H1 (cell line): ENCODE results near the gene ZMIZ1. TPM values are rescaled to one million over a fixed set of nuclear protein-coding genes. Genes with fewer than 3 reads are reported as not detected.
A peak's percentile ranks its signal among the peaks of the same experiment; 100 is the strongest.

Experiments
- CTCF ChIA-PET: fragments of 300-600 bp; sonication (Branson Sonifier 250); formaldehyde crosslinking; loops from one replicate; lab custom pipeline; 2021; ENCODE audit not compliant: partially characterized antibody; lab: Charles Lee
- POLR2A ChIA-PET: fragments of 300-600 bp; sonication (Branson Sonifier 250); formaldehyde crosslinking; loops from one replicate; lab custom pipeline; 2021; ENCODE audit warnings: inconsistent platforms; ENCODE audit not compliant: partially characterized antibody; lab: Charles Lee
- DNase-seq, 2 experiments: peaks; one replicate each; pipeline versions ENCODE4 v3.0.0 to v3.0.0-alpha.2; 2010 to 2022; ENCODE audit warnings: low spot score in 2 of 2, low read depth in 1 of 2, mixed read lengths in 1 of 2
- FAIRE-seq: peaks from 2 replicates; lab custom pipeline; 2011; peaks lifted over from hg19 to GRCh38; lab: Jason Lieb, UNC
- H2AFZ ChIP-seq: 2 replicates; pipeline ENCODE4 v1.8.1; 2012; ENCODE audit warnings: low read length, inconsistent platforms
- H2AK5ac ChIP-seq: 2 replicates; pipeline ENCODE4 v1.6.1; 2013; ENCODE audit warnings: low read depth, low read length
- H2BK120ac ChIP-seq: replicated peaks from 2 replicates; pipeline ENCODE3; 2013; ENCODE audit warnings: low read depth, low read length, inconsistent platforms
- H2BK12ac ChIP-seq: 2 replicates; pipeline ENCODE4 v1.6.1; 2013; ENCODE audit warnings: low read depth, low read length
- H2BK15ac ChIP-seq: 2 replicates; pipeline ENCODE4 v1.6.1; 2013; ENCODE audit warnings: low read length
- H2BK20ac ChIP-seq: 2 replicates; pipeline ENCODE4 v1.6.1; 2013; ENCODE audit warnings: low read length
- H2BK5ac ChIP-seq: 2 replicates; pipeline ENCODE4 v1.6.1; 2013; ENCODE audit warnings: low read depth, low read length
- H3K14ac ChIP-seq: 2 replicates; pipeline ENCODE4 v1.6.1; 2013; ENCODE audit warnings: inconsistent platforms; ENCODE audit not compliant: insufficient read length
- H3K18ac ChIP-seq: 2 replicates; pipeline ENCODE4 v1.6.1; 2013; ENCODE audit warnings: low read length; ENCODE audit errors: extremely low read depth
- H3K23ac ChIP-seq: 2 replicates; pipeline ENCODE4 v1.6.1; 2013; ENCODE audit warnings: inconsistent platforms; ENCODE audit not compliant: insufficient read length
- H3K23me2 ChIP-seq: 2 replicates; pipeline ENCODE4 v1.6.1; 2013; ENCODE audit warnings: low read depth, low read length
- H3K27ac ChIP-seq: 2 replicates; pipeline ENCODE4 v1.6.1; 2011; ENCODE audit warnings: low read depth, low read length, inconsistent platforms
- H3K27me3 ChIP-seq, 4 experiments: replicated peaks in 1 of 4; 1 replicate in 1 of 4; 2 replicates in 3 of 4; pipeline versions ENCODE4 v1.6.1 to v1.8.1; 2011 to 2013; ENCODE audit warnings: low read length in 3 of 4, mild to moderate bottlenecking in 3 of 4, inconsistent platforms in 2 of 4, mixed read lengths in 2 of 4, moderate library complexity in 1 of 4; ENCODE audit not compliant: control insufficient read depth in 3 of 4, insufficient read depth in 3 of 4; ENCODE audit errors: extremely low read depth in 1 of 4
- H3K36me3 ChIP-seq, 4 experiments: 2 replicates each; pipeline versions ENCODE4 v1.6.1 to v1.8.1; 2011 to 2013; ENCODE audit warnings: mild to moderate bottlenecking in 4 of 4, low read length in 3 of 4, moderate library complexity in 2 of 4, control low read depth in 1 of 4, inconsistent platforms in 1 of 4; ENCODE audit not compliant: insufficient read depth in 4 of 4, control insufficient read depth in 2 of 4
- H3K4ac ChIP-seq: replicated peaks from 2 replicates; pipeline ENCODE3; 2013; ENCODE audit warnings: low read length, low read depth, mixed read lengths, inconsistent platforms; ENCODE audit not compliant: insufficient read length
- H3K4me1 ChIP-seq, 4 experiments: replicated peaks in 1 of 4; 1 replicate in 1 of 4; 2 replicates in 3 of 4; pipeline versions ENCODE4 v1.6.1 to v1.8.1; 2011 to 2013; ENCODE audit warnings: low read length in 3 of 4, inconsistent platforms in 2 of 4, mixed read lengths in 1 of 4; ENCODE audit not compliant: insufficient read depth in 4 of 4, control insufficient read depth in 3 of 4
- H3K4me2 ChIP-seq, 2 experiments: 2 replicates each; pipeline versions ENCODE4 v1.6.1 to v1.8.1; 2011 to 2013; ENCODE audit warnings: low read depth in 2 of 2, low read length in 2 of 2, control low read depth in 1 of 2, inconsistent platforms in 1 of 2, mild to moderate bottlenecking in 1 of 2; ENCODE audit not compliant: insufficient read depth in 1 of 2
- H3K4me3 ChIP-seq, 4 experiments: fragments of 200-600, 300-600 bp in 1 of 4; sonication (generic), shearing (Covaris generic), sonication (Bioruptor Twin) in 1 of 4; 2 replicates each; pipeline versions ENCODE4 v1.5.1 to v1.8.1; 2011 to 2016; ENCODE audit warnings: low read length in 4 of 4, low read depth in 3 of 4, control low read depth in 2 of 4, inconsistent platforms in 2 of 4, mild to moderate bottlenecking in 2 of 4, mixed read lengths in 1 of 4, moderate library complexity in 1 of 4; ENCODE audit not compliant: insufficient read depth in 2 of 4; ENCODE audit errors: extremely low read depth in 1 of 4
- H3K56ac ChIP-seq: replicated peaks from 2 replicates; pipeline ENCODE3; 2013; ENCODE audit warnings: low read depth, mild to moderate bottlenecking, mixed read lengths, low read length, inconsistent platforms; ENCODE audit not compliant: insufficient read length
- H3K79me1 ChIP-seq: 2 replicates; pipeline ENCODE4 v1.6.1; 2013; ENCODE audit warnings: low read depth, low read length, control low read depth
- H3K79me2 ChIP-seq, 2 experiments: 2 replicates each; pipeline versions ENCODE4 v1.6.1 to v1.8.1; 2012 to 2013; ENCODE audit warnings: low read length in 2 of 2, mild to moderate bottlenecking in 2 of 2, inconsistent platforms in 1 of 2; ENCODE audit not compliant: insufficient read depth in 2 of 2, control insufficient read depth in 1 of 2
- H3K9ac ChIP-seq, 4 experiments: replicated peaks in 1 of 4; 1 replicate in 1 of 4; 2 replicates in 3 of 4; pipeline versions ENCODE4 v1.6.1 to v1.8.1; 2011 to 2013; ENCODE audit warnings: low read depth in 3 of 4, low read length in 3 of 4, control low read depth in 2 of 4, mild to moderate bottlenecking in 2 of 4, moderate library complexity in 2 of 4, inconsistent platforms in 1 of 4; ENCODE audit errors: extremely low read depth in 1 of 4
- H3K9me3 ChIP-seq, 2 experiments: 2 replicates each; pipeline versions ENCODE4 v1.6.1 to v1.8.1; 2012 to 2013; ENCODE audit warnings: mild to moderate bottlenecking in 2 of 2, moderate library complexity in 2 of 2, control low read depth in 1 of 2, inconsistent platforms in 1 of 2, low read depth in 1 of 2, low read length in 1 of 2, mixed read lengths in 1 of 2; ENCODE audit not compliant: insufficient read depth in 2 of 2
- H4K20me1 ChIP-seq, 2 experiments: replicated peaks in 1 of 2; 2 replicates each; pipeline versions ENCODE3 to v1.8.1; 2011 to 2013; ENCODE audit warnings: inconsistent platforms in 2 of 2, low read length in 2 of 2, mild to moderate bottlenecking in 1 of 2; ENCODE audit not compliant: insufficient read depth in 2 of 2, control insufficient read depth in 1 of 2
- H4K5ac ChIP-seq: 2 replicates; pipeline ENCODE4 v1.6.1; 2013; ENCODE audit warnings: low read length, low read depth, mixed read lengths, inconsistent platforms; ENCODE audit not compliant: insufficient read length
- H4K8ac ChIP-seq: 2 replicates; pipeline ENCODE4 v1.8.0; 2013; ENCODE audit warnings: mild to moderate bottlenecking, moderate library complexity, low read length, inconsistent platforms; ENCODE audit not compliant: insufficient read depth; ENCODE audit errors: extremely low read depth
- H4K91ac ChIP-seq: replicated peaks from 2 replicates; pipeline ENCODE3; 2013; ENCODE audit warnings: low read length, mixed read lengths, inconsistent platforms; ENCODE audit not compliant: insufficient read length
- CHD2 ChIP-seq: IDR thresholded peaks from 2 replicates; pipeline ENCODE4 v1.6.1; 2012; ENCODE audit warnings: low read length, improper control_type of control experiment
- EP300 ChIP-seq, 2 experiments: IDR thresholded peaks; 1 replicate in 1 of 2; 2 replicates in 1 of 2; pipeline ENCODE4 v1.6.1; 2011 to 2012; ENCODE audit warnings: low read depth in 2 of 2, low read length in 2 of 2, mild to moderate bottlenecking in 2 of 2, borderline replicate concordance in 1 of 2, inconsistent platforms in 1 of 2, moderate library complexity in 1 of 2
- EZH2 ChIP-seq: fragments of 200-600 bp; sonication (generic); IDR thresholded peaks from 2 replicates; pipeline ENCODE4 v1.7.1; 2012; ENCODE audit warnings: low read depth, mild to moderate bottlenecking, moderate library complexity, low read length, inconsistent platforms; ENCODE audit not compliant: severe bottlenecking
- KDM4A ChIP-seq: IDR thresholded peaks from one replicate; pipeline ENCODE4 v1.7.1; 2012; ENCODE audit warnings: low read depth, mild to moderate bottlenecking, moderate library complexity, low read length, inconsistent platforms; ENCODE audit not compliant: severe bottlenecking
- POLR2A ChIP-seq, 2 experiments: IDR thresholded peaks; 1 replicate in 1 of 2; 2 replicates in 1 of 2; pipeline ENCODE4 v1.6.1; 2011; ENCODE audit warnings: low read depth in 2 of 2, low read length in 2 of 2, mild to moderate bottlenecking in 2 of 2; ENCODE audit errors: control extremely low read depth in 1 of 2
- RAD21 ChIP-seq, 2 experiments: IDR thresholded peaks in 1 of 2; conservative IDR thresholded peaks in 1 of 2; 2 replicates each; pipeline ENCODE4 v1.6.1; 2011; ENCODE audit warnings: low read depth in 2 of 2, low read length in 2 of 2, improper control_type of control experiment in 1 of 2, inconsistent platforms in 1 of 2, mild to moderate bottlenecking in 1 of 2, moderate library complexity in 1 of 2
- RFX5 ChIP-seq: IDR thresholded peaks from 2 replicates; pipeline ENCODE4 v1.6.1; 2011; ENCODE audit warnings: low read depth, low read length, improper control_type of control experiment, borderline replicate concordance
- RNF2 ChIP-seq: fragments of 200-900, 300-1000 bp; sonication (generic); IDR thresholded peaks from 2 replicates; pipeline ENCODE4 v1.7.1; 2016; ENCODE audit warnings: borderline replicate concordance, low read depth, mild to moderate bottlenecking, antibody characterized with exemption, low read length; ENCODE audit not compliant: poor library complexity, severe bottlenecking; ENCODE audit errors: missing control alignments
- WGBS, 2 experiments: shearing (Covaris generic) in 1 of 2; methylation state at CpG; one replicate each; pipeline versions ENCODE4 v1.1.6 to v1.1.7; 2013 to 2015; ENCODE audit warnings: low lambda C conversion rate in 2 of 2, mixed read lengths in 2 of 2, inconsistent platforms in 1 of 2, low coverage in 1 of 2, missing lambda C conversion rate in 1 of 2; ENCODE audit not compliant: insufficient replicate concordance in 2 of 2, insufficient coverage in 1 of 2, insufficient read length in 1 of 2; ENCODE audit errors: extremely low coverage in 1 of 2, missing lambda C conversion rate in 1 of 2; 5-methylcytosine and 5-hydroxymethylcytosine counted together
- polyA plus RNA-seq, 7 experiments: library from polyadenylated mRNA; depleted of rRNA in 3 of 7; stranded (reverse) in 5 of 7; unstranded in 2 of 7; fragments of >200 nt in 5 of 7; fragments of 200-250 nt in 2 of 7; gene quantifications; 1 replicate in 5 of 7; 2 replicates in 1 of 7; 4 replicates in 1 of 7; pipeline versions ENCODE4 v1.2.1 to v1.2.3, GENCODE V29; 2011 to 2013; ENCODE audit warnings: missing spikeins in 2 of 7, mixed read lengths in 2 of 7
- total RNA-seq: library from RNA; stranded (reverse); fragmentation: NEBNext Ultra II Directional; extraction: Animal tissue kit (Norgen Biotek cat#: 25700); gene quantifications from 2 replicates; pipeline ENCODE4 v1.2.1, GENCODE V29; 2021

ZMIZ1 gene
- total and polyA plus RNA-seq, 2 of the 8 experiments (the other 6 are each of a cell fraction or from before 2014, with no cell fraction given): 8.1 to 28.0 TPM

DNA sequence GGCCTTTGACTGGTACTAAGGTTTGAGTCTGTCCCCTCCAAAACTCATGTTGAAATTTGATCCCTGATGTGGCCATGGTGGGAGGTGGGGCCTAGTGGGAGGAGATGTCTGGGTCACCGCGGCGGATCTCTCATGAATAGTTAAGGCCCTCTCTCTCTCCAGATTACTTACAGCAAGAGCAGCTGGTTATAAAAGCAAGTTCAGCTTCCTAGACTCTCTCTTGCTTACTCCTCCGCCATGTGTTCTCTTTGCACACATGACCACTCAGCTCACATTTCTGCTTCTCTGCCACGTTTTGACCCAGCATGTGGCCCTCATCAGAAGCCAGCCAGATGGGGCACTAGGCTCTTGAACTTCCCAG lies 29.9 kb upstream of the ZMIZ1 start:
- WGBS, 2 experiments: 17% methylated on average over 5 of the region's 5 CpGs; no CpG with 5 or more reads in 1 of the 2 experiments
- peak; percentile 82 for FAIRE-seq
- peak overlapping the region in 2 of 4 experiments; percentile 0 to 14; a peak in 1 of 8 replicates for H3K4me3 ChIP-seq
- TF ChIP-seq CHD2 (no peak), RAD21 (IDR thresholded peaks at IDR 0.05 in 1 of 2, conservative IDR thresholded peaks at IDR 0.05 in 1 of 2; ENCODE audit: low read depth in 2 of 2, low read length in 2 of 2) (no peak), RNF2 (no peak), RFX5 (no peak), EP300 (IDR thresholded peaks at IDR 0.05; ENCODE audit: borderline replicate concordance in 1 of 2, low read depth in 2 of 2, low read length in 2 of 2) (no peak), POLR2A (IDR thresholded peaks at IDR 0.05; ENCODE audit: control extremely low read depth in 1 of 2, low read depth in 2 of 2, low read length in 2 of 2) (no peak), EZH2 (no peak), KDM4A (peak; percentile 43)

More for the DNA sequence above, 29.9 kb upstream of the ZMIZ1 start:
- Histone ChIP-seq H2BK12ac (no peak overlapping the region), H3K79me2 (no peaks in the 10 kb centered on the region), H3K79me1 (no peaks in the 10 kb centered on the region), H3K9ac (no peak overlapping the region; a peak in 1 of 7 replicates), H3K4me2 (peak overlapping the region; percentile 55 to 58; a peak in 3 of 4 replicates), H4K91ac (no peak overlapping the region), H3K4ac (no peak overlapping the region), H2BK120ac (peak overlapping the region; percentile 35), H3K4me1 (peaks cover 0 to 6% (median 3%) of the 10 kb centered on the region in 4 experiments; a peak in 5 of 7 replicates), H2AFZ (0 out of 2 replicates have a peak overlapping the region, but pooled peaks have one; percentile 16), H3K27me3 (no peaks in the 10 kb centered on the region), H3K9me3 (no peaks in the 10 kb centered on the region), H2BK15ac (no peak overlapping the region), H2AK5ac (no peak overlapping the region), H3K23me2 (peaks cover 2% of the 10 kb centered on the region), H2BK20ac (no peak overlapping the region), H2BK5ac (no peak overlapping the region), H4K5ac (no peak overlapping the region), H4K20me1 (peaks cover 0 to 2% of the 10 kb centered on the region in 2 experiments), H3K23ac (no peak overlapping the region), H3K56ac (no peak overlapping the region), H4K8ac (no peak overlapping the region), H3K18ac (peak overlapping the region; percentile 88), H3K36me3 (no peaks in the 10 kb centered on the region), H3K27ac (no peak overlapping the region), H3K14ac (no peak overlapping the region)
- ChIA-PET POLR2A (interaction anchor here (1.1 kb wide), 2 partner anchors 8 to 28 kb away, joined by 4 read pairs; no protein-coding TSS in a partner anchor), CTCF (interaction anchor here (1.1 to 1.2 kb wide), 2 partner anchors 8 to 49 kb away, joined by 3 read pairs; no protein-coding TSS in a partner anchor)
- no peak for DNase-seq
